ENCODE data around the gene CACNA1I. TPM values are rescaled to one million over a fixed set of nuclear protein-coding genes. Genes with fewer than 3 reads are reported as not detected.

Gene CACNA1I
- total and polyA plus RNA-seq, 2 donors from 2014 or later, result 0.63 TPM; not detected in 1

GRCh38 chr22:39526736-39527171 is 43.8 kb upstream of the CACNA1I start:
- H3K9ac ChIP-seq (ENCODE audit: low read length in 3 of 3), result no peak overlapping the region
- no peak overlapping the region for H3K27ac ChIP-seq (ENCODE audit: low read depth in 2 of 2, low read length in 2 of 2)
- TF ChIP-seq CTCF (IDR thresholded peaks at IDR 0.05; ENCODE audit: borderline replicate concordance, extremely low read depth, insufficient read depth), result no peak
- H3K4me1 ChIP-seq (ENCODE audit: control insufficient read depth in 2 of 3, insufficient read depth in 2 of 3, low read depth in 1 of 3, low read length in 3 of 3), result peaks cover 0 to 71% (median 55%) of the 10 kb centered on the region in 3 donors
- no peaks in the 10 kb centered on the region for H3K27me3 ChIP-seq (ENCODE audit: control insufficient read depth, insufficient read depth, low read length)
- DNase-seq (peak in 1 of 5 donors; percentile 66), FAIRE-seq (no peak)
- intact Hi-C loops (cut with DNase I), result no loop called here
- no peak overlapping the region for H3K4me3 ChIP-seq (ENCODE audit: low read length in 3 of 3)
- H3K9me3 ChIP-seq (ENCODE audit: control insufficient read depth in 2 of 3, insufficient read depth in 1 of 3, low read length in 3 of 3), result no peaks in the 10 kb centered on the region
- H3K36me3 ChIP-seq (ENCODE audit: control insufficient read depth in 2 of 3, insufficient read depth in 3 of 3, low read length in 3 of 3), result peaks cover 3 to 36% (median 26%) of the 10 kb centered on the region in 3 donors

GRCh38 chr22:39527481-39527961 is 43.0 kb upstream of the CACNA1I start:
- Histone ChIP-seq H3K27ac (ENCODE audit: low read depth in 2 of 2, low read length in 2 of 2) (no peak overlapping the region), H3K27me3 (ENCODE audit: control insufficient read depth, insufficient read depth, low read length) (no peaks in the 10 kb centered on the region), H3K4me1 (ENCODE audit: control insufficient read depth in 2 of 3, insufficient read depth in 2 of 3, low read depth in 1 of 3, low read length in 3 of 3) (peaks cover 0 to 67% (median 52%) of the 10 kb centered on the region in 3 donors), H3K36me3 (ENCODE audit: control insufficient read depth in 2 of 3, insufficient read depth in 3 of 3, low read length in 3 of 3) (peaks cover 0 to 31% (median 21%) of the 10 kb centered on the region in 3 donors), H3K4me3 (ENCODE audit: low read length in 3 of 3) (no peak overlapping the region), H3K9me3 (ENCODE audit: control insufficient read depth in 2 of 3, insufficient read depth in 1 of 3, low read length in 3 of 3) (no peaks in the 10 kb centered on the region), H3K9ac (ENCODE audit: low read length in 3 of 3) (no peak overlapping the region)
- peak in 1 of 5 donors; percentile 55 for DNase-seq
- no peak for TF ChIP-seq CTCF (IDR thresholded peaks at IDR 0.05; ENCODE audit: borderline replicate concordance, extremely low read depth, insufficient read depth)
- FAIRE-seq, result no peak
- intact Hi-C loops (cut with DNase I), result no loop called here

- DNase-seq (peak in 2 of 5 donors; percentile 63 to 69), FAIRE-seq (no peak)
- Histone ChIP-seq H3K9ac (ENCODE audit: low read length in 3 of 3) (no peak overlapping the region), H3K4me3 (ENCODE audit: low read length in 3 of 3) (no peak overlapping the region), H3K9me3 (ENCODE audit: control insufficient read depth in 2 of 3, insufficient read depth in 1 of 3, low read length in 3 of 3) (no peaks in the 10 kb centered on the region), H3K4me1 (ENCODE audit: control insufficient read depth in 2 of 3, insufficient read depth in 2 of 3, low read depth in 1 of 3, low read length in 3 of 3) (peaks cover 0 to 61% (median 48%) of the 10 kb centered on the region in 3 donors), H3K27me3 (ENCODE audit: control insufficient read depth, insufficient read depth, low read length) (no peaks in the 10 kb centered on the region), H3K36me3 (ENCODE audit: control insufficient read depth in 2 of 3, insufficient read depth in 3 of 3, low read length in 3 of 3) (peaks cover 0 to 24% (median 14%) of the 10 kb centered on the region in 3 donors), H3K27ac (ENCODE audit: low read depth in 2 of 2, low read length in 2 of 2) (no peak overlapping the region)
- intact Hi-C loops (cut with DNase I), result no loop called here
- no peak for TF ChIP-seq CTCF (IDR thresholded peaks at IDR 0.05; ENCODE audit: borderline replicate concordance, extremely low read depth, insufficient read depth)
Observed at GRCh38 chr22:39528080-39528661, 42.4 kb upstream of the CACNA1I start.
